GM13977 (cell line): ENCODE data around the gene ZFAND5.

Experiments
- DNase-seq: peaks from one replicate; pipeline ENCODE4 v3.0.0; 2012; ENCODE audit warnings: low spot score
- CTCF ChIP-seq: IDR thresholded peaks from 2 replicates; pipeline ENCODE4 v1.5.1; 2012; ENCODE audit warnings: mild to moderate bottlenecking, control low read depth; ENCODE audit not compliant: insufficient read depth; ENCODE audit errors: extremely low read depth, missing control alignments
- in situ Hi-C: fragments of 300-500 bp; cut with MboI; formaldehyde crosslinking; loops from one replicate; pipeline ENCODE4 v1.12.0; 2022; ENCODE audit warnings: low sequenced_read_pairs, low pct_unique_long_range_greater_than_20kb, mixed read lengths, inconsistent platforms; ENCODE audit not compliant: unreplicated experiment

Gene ZFAND5

GRCh38 chr9:72322259-72322658 lies 42.7 kb downstream of the ZFAND5 start:
- DNase-seq, result no peak
- TF ChIP-seq CTCF, result no peak
- in situ Hi-C loops, result no loop called here

GRCh38 chr9:72315510-72316311 lies 49.3 kb downstream of the ZFAND5 start:
- in situ Hi-C loops, result no loop called here
- no peak for DNase-seq
- no peak for TF ChIP-seq CTCF

- no peak for DNase-seq
- no peak for TF ChIP-seq CTCF
- in situ Hi-C loops, result no loop called here
Observed at GRCh38 chr9:72315089-72315509, 49.9 kb downstream of the ZFAND5 start.

GRCh38 chr9:72313507-72313906 lies 51.5 kb downstream of the ZFAND5 start:
- in situ Hi-C loops, result no loop called here
- no peak for TF ChIP-seq CTCF
- DNase-seq, result no peak

- no peak for TF ChIP-seq CTCF
- in situ Hi-C loops, result no loop called here
Observed at GRCh38 chr9:72312386-72312987, 52.5 kb downstream of the ZFAND5 start.

GRCh38 chr9:72309364-72310133 lies 55.5 kb downstream of the ZFAND5 start:
- in situ Hi-C loops, result no loop called here
- no peak for TF ChIP-seq CTCF
- no peak for DNase-seq

More at GRCh38 chr9:72312386-72312987, 52.5 kb downstream of the ZFAND5 start:
- DNase-seq, result no peak
